ENCODE data around the gene HRK.

DNA sequence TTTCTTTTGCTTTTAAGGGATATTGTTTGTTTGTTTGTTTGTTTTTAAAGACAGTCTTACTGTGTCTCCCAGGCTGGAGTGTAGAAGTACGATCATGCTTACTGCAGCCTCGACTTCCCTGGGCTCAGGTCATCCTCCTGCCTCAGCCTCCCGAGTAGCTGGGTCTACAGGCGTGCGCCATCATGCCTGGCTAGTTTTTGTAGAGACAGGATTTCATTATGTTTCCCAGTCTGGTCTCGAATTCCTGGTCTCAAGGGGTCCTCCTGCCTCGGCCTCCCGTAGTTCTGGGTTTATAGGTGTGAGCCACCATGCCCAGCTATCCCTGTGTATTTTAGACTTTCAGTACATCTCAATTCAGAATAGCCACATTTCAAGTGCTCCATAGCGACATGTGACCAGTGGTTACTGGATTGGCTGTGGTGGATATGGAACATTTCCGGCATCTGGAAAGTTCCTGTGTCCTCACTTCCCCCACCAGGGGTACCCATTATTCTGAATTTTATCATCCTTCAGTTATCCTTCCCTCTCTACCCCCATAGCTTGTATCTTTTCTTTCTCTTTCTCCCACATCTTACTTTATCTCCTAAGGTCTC is 61.1 kb downstream of the HRK start:
- TF ChIP-seq EZH2 (IDR thresholded peaks at IDR 0.05; ENCODE audit: low read length, unreplicated experiment) (no peak), EZH2phosphoT487 (IDR thresholded peaks at IDR 0.05; ENCODE audit: borderline replicate concordance, low read length) (no peak)

All from PC-3 (cell line).